Measurements from ENCODE around the gene EPS8L1. TPM values are rescaled to one million over a fixed set of nuclear protein-coding genes. Genes with fewer than 3 reads are reported as not detected.

Gene EPS8L1
- total RNA-seq, 1 experiment from 2014 or later = 75.8 TPM

DNA sequence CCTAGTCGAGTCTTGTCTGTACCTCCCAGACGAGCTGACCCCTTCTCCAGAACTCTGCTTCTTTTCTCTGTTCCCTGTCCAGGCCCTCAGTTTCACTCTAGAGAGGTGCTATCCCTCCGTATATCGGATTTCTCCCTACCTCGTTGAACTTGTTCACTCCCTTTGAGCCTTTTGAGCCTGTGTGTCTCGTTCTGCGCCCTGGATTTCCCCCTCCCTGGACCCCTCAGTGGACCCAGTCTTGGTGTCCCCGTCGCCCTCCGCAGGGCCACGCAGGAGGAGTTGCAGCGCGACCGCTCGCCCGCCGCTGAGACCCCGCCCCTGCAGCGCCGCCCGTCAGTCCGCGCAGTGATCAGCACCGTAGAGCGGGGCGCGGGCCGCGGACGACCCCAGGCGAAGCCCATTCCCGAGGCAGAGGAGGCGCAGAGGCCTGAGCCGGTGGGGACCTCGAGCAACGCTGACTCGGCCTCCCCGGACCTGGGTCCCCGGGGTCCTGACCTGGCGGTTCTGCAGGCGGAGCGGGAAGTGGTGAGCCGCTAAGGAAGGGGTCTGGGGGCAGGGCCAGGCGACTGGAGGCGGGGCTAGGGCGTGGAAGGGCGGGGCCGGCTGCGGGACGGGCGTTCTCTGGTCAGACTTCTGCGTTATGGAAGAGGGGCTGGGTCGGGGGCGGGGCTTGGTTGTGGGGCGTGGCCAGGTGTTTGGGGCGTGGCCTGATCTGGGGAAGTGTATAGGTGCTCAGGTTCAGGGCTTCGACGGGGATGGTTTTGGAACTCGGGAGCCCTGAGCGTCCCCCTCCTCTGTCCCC lies 5.5 kb downstream of the EPS8L1 start:
- TF ChIP-seq EZH2phosphoT487 (IDR thresholded peaks at IDR 0.05; ENCODE audit: borderline replicate concordance, low read length) (no peak), EZH2 (IDR thresholded peaks at IDR 0.05; ENCODE audit: low read length, unreplicated experiment) (no peak)
- TF ChIP-seq, protein P1, sequence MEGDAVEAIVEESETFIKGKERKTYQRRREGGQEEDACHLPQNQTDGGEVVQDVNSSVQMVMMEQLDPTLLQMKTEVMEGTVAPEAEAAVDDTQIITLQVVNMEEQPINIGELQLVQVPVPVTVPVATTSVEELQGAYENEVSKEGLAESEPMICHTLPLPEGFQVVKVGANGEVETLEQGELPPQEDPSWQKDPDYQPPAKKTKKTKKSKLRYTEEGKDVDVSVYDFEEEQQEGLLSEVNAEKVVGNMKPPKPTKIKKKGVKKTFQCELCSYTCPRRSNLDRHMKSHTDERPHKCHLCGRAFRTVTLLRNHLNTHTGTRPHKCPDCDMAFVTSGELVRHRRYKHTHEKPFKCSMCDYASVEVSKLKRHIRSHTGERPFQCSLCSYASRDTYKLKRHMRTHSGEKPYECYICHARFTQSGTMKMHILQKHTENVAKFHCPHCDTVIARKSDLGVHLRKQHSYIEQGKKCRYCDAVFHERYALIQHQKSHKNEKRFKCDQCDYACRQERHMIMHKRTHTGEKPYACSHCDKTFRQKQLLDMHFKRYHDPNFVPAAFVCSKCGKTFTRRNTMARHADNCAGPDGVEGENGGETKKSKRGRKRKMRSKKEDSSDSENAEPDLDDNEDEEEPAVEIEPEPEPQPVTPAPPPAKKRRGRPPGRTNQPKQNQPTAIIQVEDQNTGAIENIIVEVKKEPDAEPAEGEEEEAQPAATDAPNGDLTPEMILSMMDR (conservative IDR thresholded peaks at IDR 0.05; ENCODE audit: low read depth, low read length) = no peak
- CTCF ChIA-PET = interaction anchor here (0.5 kb wide), 1 partner anchor 423 kb away, joined by 4 read pairs; no protein-coding TSS in a partner anchor
- POLR2A ChIA-PET (ENCODE audit: unreplicated experiment) = no interaction called here

DNA sequence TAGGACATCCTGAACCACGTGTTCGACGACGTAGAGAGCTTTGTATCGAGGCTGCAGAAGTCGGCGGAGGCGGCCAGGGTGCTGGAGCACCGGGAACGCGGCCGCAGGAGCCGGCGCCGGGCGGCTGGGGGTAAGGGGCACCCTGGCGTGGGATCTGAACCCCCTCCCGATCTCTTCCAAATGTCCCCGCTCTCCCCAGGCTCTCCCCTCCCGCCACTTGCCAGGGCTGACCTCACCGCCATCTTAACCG lies 6.0 kb downstream of the EPS8L1 start:
- Histone ChIP-seq H3K4me3 (ENCODE audit: low read length) (no peak overlapping the region), H3K9ac (ENCODE audit: low read length) (no peak overlapping the region), H2AFZ (ENCODE audit: low read length) (no peak overlapping the region), H3K4me1 (ENCODE audit: insufficient read depth, low read length) (0 out of 2 replicates have a peak, but pooled peaks cover 5% of the 10 kb centered on the region), H3K9me2 (replicated peaks; ENCODE audit: low read length) (no peaks in the 10 kb centered on the region), H3K36me3 (ENCODE audit: low read depth, low read length) (peaks cover 6% of the 10 kb centered on the region), H3K4me2 (ENCODE audit: low read length) (no peak overlapping the region), H3K9me3 (ENCODE audit: low read length) (no peaks in the 10 kb centered on the region), H4K20me1 (ENCODE audit: low read length) (no peaks in the 10 kb centered on the region), H3K79me2 (ENCODE audit: low read length) (0 out of 2 replicates have a peak, but pooled peaks cover 6% of the 10 kb centered on the region), H3F3A (ENCODE audit: low read length, unreplicated experiment) (no peaks in the 10 kb centered on the region), H3K27me3 (ENCODE audit: low read length) (no peaks in the 10 kb centered on the region), H3K27ac (ENCODE audit: low read length) (no peak overlapping the region)
- no peak for TF ChIP-seq EZH2phosphoT487 (IDR thresholded peaks at IDR 0.05; ENCODE audit: borderline replicate concordance, low read length)
- TF ChIP-seq, protein P1 (conservative IDR thresholded peaks at IDR 0.05; ENCODE audit: low read depth, low read length) = no peak
- CTCF ChIA-PET = no interaction called here
- ATAC-seq = no peak
- intact Hi-C loops (cut with micrococcal nuclease) = no loop called here
- no TSS peak for BruUV-seq (replicated peaks)
- no peak for DNase-seq
- POLR2A ChIA-PET (ENCODE audit: unreplicated experiment) = no interaction called here

More for the DNA sequence above, 5.5 kb downstream of the EPS8L1 start:
- H3K4me2 ChIP-seq (ENCODE audit: low read length) = no peak overlapping the region
- H3K27me3 ChIP-seq (ENCODE audit: low read length) = no peaks in the 10 kb centered on the region
- H3K9ac ChIP-seq (ENCODE audit: low read length) = no peak overlapping the region
- no TSS peak for BruUV-seq (replicated peaks)
- DNase-seq (no peak), ATAC-seq (no peak)
- H2AFZ ChIP-seq (ENCODE audit: low read length) = no peak overlapping the region
- 0 out of 2 replicates have a peak, but pooled peaks cover 10% of the 10 kb centered on the region for H3K4me1 ChIP-seq (ENCODE audit: insufficient read depth, low read length)
- no peak overlapping the region for H3K4me3 ChIP-seq (ENCODE audit: low read length)
- no peaks in the 10 kb centered on the region for H4K20me1 ChIP-seq (ENCODE audit: low read length)
- H3K36me3 ChIP-seq (ENCODE audit: low read depth, low read length) = peaks cover 6% of the 10 kb centered on the region
- intact Hi-C loops (cut with micrococcal nuclease) = no loop called here
- no peaks in the 10 kb centered on the region for H3F3A ChIP-seq (ENCODE audit: low read length, unreplicated experiment)
- no peak overlapping the region for H3K27ac ChIP-seq (ENCODE audit: low read length)
- H3K9me3 ChIP-seq (ENCODE audit: low read length) = no peaks in the 10 kb centered on the region
- no peaks in the 10 kb centered on the region for H3K9me2 ChIP-seq (replicated peaks; ENCODE audit: low read length)
- peaks cover 11% of the 10 kb centered on the region; the same call in 1 of the 2 replicates for H3K79me2 ChIP-seq (ENCODE audit: low read length)
